GM12878 (cell line): ENCODE measurements around the gene NUMA1. TPM values are rescaled to one million over a fixed set of nuclear protein-coding genes. Genes with fewer than 3 reads are reported as not detected.

ENCODE experiments used
- E2F8 ChIP-seq: fragments of 450-650 bp; IDR thresholded peaks from 2 replicates; pipeline ENCODE4 v1.6.1; 2018; ENCODE audit warnings: mild to moderate bottlenecking, low read depth, moderate library complexity; ENCODE audit not compliant: partially characterized antibody
- MTA2 ChIP-seq: fragments of 450-650 bp; IDR thresholded peaks from 2 replicates; pipeline ENCODE4 v1.6.1; 2016; ENCODE audit warnings: low read depth, mild to moderate bottlenecking, moderate library complexity
- MYB ChIP-seq: fragments of 150-350 bp; IDR thresholded peaks from 2 replicates; pipeline ENCODE4 v1.6.1; 2014; ENCODE audit warnings: mild to moderate bottlenecking, low read depth, low read length, borderline replicate concordance
- MYC ChIP-seq: IDR thresholded peaks from 2 replicates; pipeline ENCODE4 v1.6.1; 2011; ENCODE audit warnings: mild to moderate bottlenecking, low read length, moderate library complexity, inconsistent platforms; ENCODE audit not compliant: insufficient read depth, insufficient replicate concordance, insufficient read length, severe bottlenecking
- NR2C1 ChIP-seq: fragments of 450-650 bp; IDR thresholded peaks from 2 replicates; pipeline ENCODE4 v1.6.1; 2017; ENCODE audit warnings: antibody characterized with exemption, mild to moderate bottlenecking, moderate library complexity
- PBX3 ChIP-seq: IDR thresholded peaks from 2 replicates; pipeline ENCODE4 v1.6.1; 2011; ENCODE audit warnings: mild to moderate bottlenecking, low read depth, low read length, moderate library complexity; ENCODE audit not compliant: insufficient replicate concordance
- RAD21 ChIP-seq: IDR thresholded peaks from 2 replicates; pipeline ENCODE4 v1.6.1; 2011; ENCODE audit warnings: mild to moderate bottlenecking, low read depth, low read length, moderate library complexity; ENCODE audit not compliant: insufficient read depth
- RELB ChIP-seq: fragments of 450-650 bp; IDR thresholded peaks from 2 replicates; pipeline ENCODE4 v1.6.1; 2017; ENCODE audit warnings: low read depth, mild to moderate bottlenecking, moderate library complexity
- SKIL ChIP-seq: fragments of 450-650 bp; IDR thresholded peaks from 2 replicates; pipeline ENCODE4 v1.6.1; 2017; ENCODE audit warnings: mild to moderate bottlenecking, low read depth, inconsistent platforms; ENCODE audit not compliant: poor library complexity, severe bottlenecking
- TCF7 ChIP-seq: IDR thresholded peaks from 2 replicates; pipeline ENCODE4 v1.6.1; 2014; ENCODE audit warnings: antibody characterized with exemption, borderline replicate concordance
- YY1 ChIP-seq: IDR thresholded peaks from 2 replicates; pipeline ENCODE4 v1.6.1; 2011; ENCODE audit warnings: low read depth, mild to moderate bottlenecking, low read length
- ZNF24 ChIP-seq: fragments of 450-650 bp; IDR thresholded peaks from 2 replicates; pipeline ENCODE4 v1.6.1; 2017; ENCODE audit warnings: antibody characterized with exemption, mild to moderate bottlenecking
- ZNF622 ChIP-seq: fragments of 450-650 bp; IDR thresholded peaks from 2 replicates; pipeline ENCODE4 v1.6.1; 2017; ENCODE audit warnings: mild to moderate bottlenecking, inconsistent platforms
- ZZZ3 ChIP-seq: IDR thresholded peaks from 2 replicates; pipeline ENCODE4 v1.6.1; 2011; ENCODE audit warnings: low read depth; ENCODE audit not compliant: control insufficient read depth, insufficient read length
- polyA plus RNA-seq, 11 experiments: library from polyadenylated mRNA; depleted of rRNA in 4 of 11; unstranded in 6 of 11; stranded (reverse) in 5 of 11; fragments of >200 nt; fragmentation: Nextera tagmentation in 4 of 11; fragmentation: Illumina TruSeq in 1 of 11; extraction: Ambion mirVana in 4 of 11; extraction: Trizol in 1 of 11; gene quantifications; 1 replicate in 1 of 11; 2 replicates in 10 of 11; pipeline versions ENCODE4 v1.2.1 to v1.2.3, GENCODE V29; 2011 to 2016; ENCODE audit warnings: inconsistent platforms in 2 of 11, missing spikeins in 2 of 11, low read depth in 1 of 11
- total RNA-seq, 4 experiments: library from RNA; depleted of rRNA in 3 of 4; stranded (reverse); fragments of >200 nt in 3 of 4; fragmentation: Illumina TruSeq in 1 of 4; extraction: Trizol in 1 of 4; gene quantifications; 2 replicates each; pipeline versions ENCODE4 v1.2.1 to v1.2.3, GENCODE V29; 2013 to 2021

Gene NUMA1
- total and polyA plus RNA-seq, 10 of the 15 experiments (the other 5 are each of a cell fraction or from before 2014, with no cell fraction given): 5.5 to 111 (median 61.0) TPM

GRCh38 chr11:72069200-72069599 is 11.1 kb downstream of the NUMA1 start (continued):
- no peak for TF ChIP-seq E2F8
- TF ChIP-seq RAD21: no peak
- TF ChIP-seq YY1: no peak
- TF ChIP-seq PBX3: no peak
- peak; percentile 21; the same call in 1 of the 2 replicates for TF ChIP-seq MTA2
- no peak for TF ChIP-seq ZNF622
- TF ChIP-seq ZZZ3: no peak
- no peak for TF ChIP-seq TCF7
- 0 out of 2 replicates have a peak, but pooled peaks have one; percentile 34 for TF ChIP-seq RELB
- no peak for TF ChIP-seq ZNF24
- no peak for TF ChIP-seq MYB
- TF ChIP-seq SKIL: no peak
- no peak for TF ChIP-seq NR2C1
- no peak for TF ChIP-seq MYC
